HG03558 (cell line): ENCODE results near the gene GRAPL.
"Not testable (repeated sequence)": the region's sequence is repeated elsewhere in the genome, so short reads cannot be mapped to it uniquely, and the experiment has no call there.

Experiments used
- ATAC-seq: cut with Tn5 transposase; IDR thresholded peaks from one replicate; pipeline ENCODE4 v1.9.1; 2021; ENCODE audit warnings: moderate number of reproducible peaks; ENCODE audit not compliant: unreplicated experiment; ENCODE audit errors: extremely low read depth

GRAPL gene

GRCh38 chr17:19136138-19136537 lies 8.7 kb downstream of the GRAPL start:
- ATAC-seq, result not testable (repeated sequence)

DNA sequence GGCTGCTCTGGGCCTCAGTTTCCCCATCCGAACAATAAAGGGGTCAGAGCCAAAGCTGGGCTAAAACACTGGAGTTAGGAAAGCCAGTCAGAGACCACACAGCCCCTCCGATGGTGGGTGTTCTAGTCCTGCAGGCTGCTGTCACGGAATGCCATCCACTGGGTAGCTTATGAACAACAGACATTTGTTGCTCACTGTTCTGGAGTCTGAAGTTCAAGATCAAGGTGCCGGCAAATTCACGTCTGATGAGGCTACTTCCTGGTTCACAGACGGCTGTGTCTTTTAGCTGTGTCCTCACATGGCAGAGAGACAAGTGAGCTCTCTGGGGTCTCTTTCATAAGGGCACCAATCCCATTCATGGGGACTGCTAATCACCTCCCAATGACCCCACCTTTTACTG lies 9.2 kb downstream of the GRAPL start:
- not testable (repeated sequence) for ATAC-seq

- ATAC-seq, result not testable (repeated sequence)
Observed at GRCh38 chr17:19137959-19138358, 10.6 kb downstream of the GRAPL start.

- ATAC-seq, result not testable (repeated sequence)
Observed at GRCh38 chr17:19141366-19142155, 14.2 kb downstream of the GRAPL start.

DNA sequence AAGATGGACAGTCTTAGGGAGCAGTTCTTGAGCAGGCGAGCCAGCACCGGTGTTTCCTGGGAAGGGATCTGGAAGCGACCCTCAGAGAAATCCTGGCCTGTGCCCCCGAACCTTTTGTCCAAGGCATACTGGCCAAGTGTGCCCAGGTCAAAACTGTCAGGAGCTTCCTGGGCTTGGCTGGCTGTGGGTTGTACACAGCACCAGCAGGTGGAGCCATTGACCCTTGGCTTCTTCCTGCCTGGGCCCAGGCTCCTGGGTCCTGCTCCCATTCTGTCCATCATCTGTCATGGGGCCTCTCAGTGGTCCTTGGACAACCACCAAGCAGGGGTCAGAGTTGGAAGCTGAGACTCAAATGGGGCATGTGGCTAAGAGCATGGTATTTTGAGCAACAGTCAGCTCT lies 15.0 kb downstream of the GRAPL start:
- ATAC-seq, result not testable (repeated sequence)

DNA sequence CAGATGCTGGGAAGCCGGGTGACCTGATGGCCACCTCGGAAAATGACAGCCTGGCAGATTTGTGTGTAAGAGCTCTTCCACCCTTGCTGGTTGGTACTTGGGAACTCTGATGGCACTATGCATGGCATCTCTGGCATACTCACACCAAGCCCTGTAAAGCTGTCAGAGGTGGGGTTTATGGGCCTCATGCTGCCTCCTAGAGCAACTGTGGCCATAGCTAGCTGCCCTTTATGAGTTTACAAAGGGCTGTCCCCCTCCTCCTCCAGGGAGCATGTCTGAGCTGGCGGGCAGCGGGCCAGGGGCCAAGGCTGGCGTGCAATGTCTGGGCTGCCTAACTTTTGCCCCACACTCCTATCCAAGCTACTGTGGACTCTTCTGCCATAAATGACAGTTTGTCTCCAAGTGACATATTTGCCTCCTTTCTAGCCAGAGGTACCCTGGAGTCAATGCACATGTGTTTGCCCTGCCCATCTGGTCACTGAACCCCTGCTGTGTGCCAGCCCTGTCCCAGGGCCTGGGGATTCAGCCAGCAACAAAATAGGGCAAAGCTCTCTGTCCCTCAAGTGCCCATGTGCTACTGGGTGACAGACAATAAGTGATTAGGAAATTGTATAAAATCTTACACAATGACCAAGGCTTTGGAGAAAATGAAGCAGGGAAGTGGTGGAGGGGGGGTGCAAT lies 15.8 kb downstream of the GRAPL start:
- not testable (repeated sequence) for ATAC-seq

DNA sequence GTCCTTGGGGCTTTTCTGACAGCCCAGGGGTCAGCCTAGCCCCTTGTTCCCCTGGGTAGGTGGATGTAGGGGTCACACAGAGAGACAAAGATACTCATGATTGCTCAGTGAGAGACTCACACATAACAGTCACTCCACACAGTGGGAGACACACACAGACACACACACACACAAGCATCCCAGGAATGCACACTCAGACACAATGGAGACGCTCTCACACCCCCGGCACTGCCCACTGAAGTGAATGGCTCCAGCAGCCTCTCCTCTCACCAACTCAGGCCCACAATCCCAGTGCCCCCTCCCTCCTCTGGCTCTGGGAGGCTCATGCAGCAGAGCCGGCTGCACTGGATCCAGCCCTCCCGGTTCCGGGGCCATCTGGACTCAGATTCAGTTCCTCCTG lies 17.0 kb downstream of the GRAPL start:
- not testable (repeated sequence) for ATAC-seq

- not testable (repeated sequence) for ATAC-seq
Observed at GRCh38 chr17:19145471-19145870, 18.1 kb downstream of the GRAPL start.

DNA sequence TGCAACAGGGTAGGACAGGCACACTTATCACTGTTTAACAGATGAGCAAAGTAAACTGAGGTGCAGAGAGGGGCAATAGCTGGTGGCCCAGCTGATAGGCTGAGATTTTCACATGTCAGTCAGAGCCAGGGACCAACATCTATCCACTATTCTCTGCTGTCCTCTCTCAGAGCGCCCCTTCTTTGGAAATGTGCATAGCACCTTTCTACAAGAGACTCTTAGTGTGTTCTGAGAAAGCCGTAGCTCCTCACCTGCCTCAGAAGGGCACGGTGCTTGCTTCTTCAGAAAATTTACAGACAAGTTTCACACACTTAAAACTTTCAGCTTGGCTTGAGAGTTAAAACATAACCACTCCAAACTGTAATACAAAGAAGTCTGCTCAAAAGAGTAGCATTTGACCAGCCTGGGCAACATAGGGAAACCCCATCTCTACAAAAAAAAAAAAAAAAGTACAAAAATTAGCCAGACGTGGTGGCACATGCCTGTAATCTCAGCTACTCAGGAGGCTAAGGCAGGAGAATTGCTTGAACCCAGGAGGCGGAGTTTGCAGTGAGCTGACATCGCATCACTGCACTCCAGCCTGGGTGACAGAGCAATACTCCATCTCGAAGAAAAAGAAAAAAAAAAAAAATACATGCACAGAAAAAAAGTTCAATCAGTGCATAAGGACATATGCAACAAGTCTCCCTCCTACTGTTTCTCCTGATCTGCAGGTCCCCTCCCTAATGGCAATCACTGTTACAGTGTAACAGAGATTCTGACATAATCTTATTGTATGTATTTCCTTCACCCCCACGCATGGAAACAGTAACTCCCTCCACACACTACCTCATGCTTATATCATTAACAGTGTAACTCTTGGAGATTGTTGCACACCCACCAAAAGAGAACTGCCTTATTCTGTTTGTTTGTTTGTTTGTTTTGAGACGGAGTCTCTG lies 23.6 kb downstream of the GRAPL start:
- ATAC-seq, result not testable (repeated sequence)

DNA sequence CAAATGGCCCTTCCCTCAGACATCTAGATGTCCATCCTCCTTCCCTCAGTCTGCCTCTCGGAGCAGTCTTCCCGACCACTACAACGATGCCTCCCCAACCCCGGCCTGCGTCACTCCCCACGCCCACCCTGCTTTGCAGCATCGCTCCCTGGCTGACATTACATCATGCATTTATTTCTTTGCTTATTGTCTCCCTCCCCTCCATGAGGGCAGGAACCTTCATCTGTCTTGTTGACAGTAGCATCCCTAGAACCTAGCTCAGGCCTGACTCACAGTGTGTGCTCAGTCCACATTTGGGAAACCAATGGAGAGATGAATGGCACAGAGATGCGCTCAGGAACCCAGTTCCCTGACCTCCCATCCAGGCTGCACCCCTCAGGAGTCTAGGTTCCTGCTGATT lies 30.2 kb downstream of the GRAPL start:
- ATAC-seq, result not testable (repeated sequence)

DNA sequence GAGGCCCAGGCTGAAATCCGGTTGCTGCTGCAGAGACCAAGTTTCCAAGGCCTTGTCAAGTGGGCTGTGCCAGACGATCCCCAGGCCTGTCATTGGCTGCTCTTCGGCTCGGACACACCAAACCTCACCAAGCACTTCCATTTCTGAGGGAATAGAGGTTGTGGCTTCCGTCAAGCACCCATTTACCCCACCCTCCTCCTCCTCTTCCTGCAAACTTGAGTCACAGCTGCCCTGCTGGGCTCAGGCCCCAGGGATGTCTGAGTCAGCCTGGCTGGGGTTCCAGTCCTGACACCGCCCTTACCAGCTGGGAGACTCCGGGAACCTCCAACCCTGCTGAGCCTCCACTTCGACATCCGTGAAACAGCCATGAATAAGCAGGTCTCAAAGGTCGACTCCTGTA lies 31.1 kb downstream of the GRAPL start:
- ATAC-seq, result not testable (repeated sequence)

DNA sequence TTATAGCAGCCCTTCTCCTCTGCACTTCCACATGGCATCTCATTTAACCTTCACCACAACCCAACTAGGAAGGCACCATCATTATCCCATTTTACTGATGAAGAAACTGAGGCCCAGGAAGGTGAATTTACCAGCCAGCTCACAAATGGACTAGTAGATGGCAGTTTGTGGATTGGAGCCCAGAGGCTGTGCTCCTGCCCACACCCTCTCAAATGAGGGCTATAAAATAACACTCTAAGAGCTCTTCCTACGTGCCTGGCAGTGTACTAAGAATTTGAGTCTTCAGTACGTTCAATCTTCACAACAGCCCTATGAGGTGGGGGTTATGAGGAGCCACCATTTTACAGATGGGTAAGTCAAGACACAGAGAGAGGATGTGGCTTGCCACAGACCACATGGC lies 31.5 kb downstream of the GRAPL start:
- ATAC-seq, result not testable (repeated sequence)

DNA sequence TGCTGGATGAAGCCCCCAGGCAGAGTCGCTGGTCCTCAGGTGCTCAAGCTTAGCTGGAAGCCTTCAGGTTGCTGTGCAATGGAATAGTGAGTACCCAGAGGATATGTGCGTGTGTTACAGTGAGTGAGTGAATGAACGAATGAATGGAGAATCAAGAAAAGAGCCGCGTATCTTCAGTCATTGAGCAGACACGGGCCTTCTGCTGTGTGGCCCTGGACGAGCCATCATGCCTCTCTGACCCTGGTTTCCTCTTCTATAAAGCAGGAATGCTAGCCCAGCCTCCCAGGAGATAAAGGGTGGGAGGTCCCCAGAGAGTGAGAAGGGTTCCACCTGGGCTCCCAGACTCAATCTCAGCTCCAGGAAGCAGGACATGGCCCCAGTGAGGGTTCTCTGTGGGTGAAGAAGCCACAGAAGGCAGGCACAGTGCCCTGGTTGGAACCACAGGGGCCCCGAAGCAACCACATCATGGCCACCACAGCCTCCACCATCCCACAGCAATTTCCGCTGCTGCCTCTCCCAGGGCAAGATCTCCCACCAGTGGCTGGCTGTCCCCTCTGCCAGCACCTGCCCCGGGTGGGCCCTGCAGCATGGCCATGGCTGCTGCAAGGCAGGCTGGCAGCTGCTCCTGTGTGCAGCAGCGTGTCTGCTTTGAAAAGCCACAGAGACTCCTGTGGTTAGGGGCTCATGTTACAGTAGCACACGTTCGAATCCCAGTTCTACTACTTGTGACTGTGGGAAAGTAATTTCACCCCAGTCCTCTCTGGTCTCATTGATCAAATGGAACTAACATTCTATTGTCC lies 34.1 kb downstream of the GRAPL start:
- ATAC-seq, result not testable (repeated sequence)

DNA sequence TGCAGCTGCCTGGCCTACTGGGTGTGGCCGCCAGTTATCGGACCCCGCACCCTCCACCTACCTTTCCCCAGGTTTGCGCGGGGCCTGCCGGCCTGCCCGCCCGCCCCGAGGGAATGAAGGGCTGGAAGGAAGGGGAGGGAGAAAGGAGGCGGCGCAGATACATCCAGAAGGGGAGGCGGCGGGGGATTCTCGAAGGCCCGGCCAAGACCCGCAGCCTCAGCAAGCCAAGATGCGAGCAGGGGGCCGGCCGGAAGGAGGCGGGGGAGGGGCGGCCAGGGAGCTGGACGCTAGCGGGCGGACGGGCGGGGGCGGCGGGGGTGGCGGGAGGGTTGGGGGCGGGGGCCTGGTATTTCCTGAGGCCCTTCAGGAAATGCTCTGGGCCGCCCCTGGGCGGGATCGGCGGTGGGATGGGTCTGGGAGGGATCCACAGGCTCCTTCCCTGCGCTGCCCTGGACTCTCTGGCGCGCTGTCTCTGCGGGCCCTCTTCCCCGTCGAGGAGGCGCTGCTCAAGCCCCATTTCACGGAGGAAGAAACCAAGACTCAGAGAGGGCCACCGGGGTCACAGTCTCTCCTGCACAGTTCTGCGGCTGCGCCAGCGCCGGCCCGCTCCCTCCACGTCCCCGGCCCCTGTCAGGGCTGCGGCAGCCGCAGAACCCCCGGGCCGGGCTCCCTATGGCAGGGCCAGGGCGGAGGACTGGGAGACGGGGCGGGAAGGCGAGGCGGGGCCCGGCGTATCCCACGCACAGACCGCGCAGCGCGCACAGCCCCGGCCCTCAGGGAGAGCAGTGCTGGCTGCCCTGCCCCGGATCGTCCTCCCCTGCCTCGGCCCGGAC lies 35.2 kb downstream of the GRAPL start:
- ATAC-seq, result not testable (repeated sequence)

DNA sequence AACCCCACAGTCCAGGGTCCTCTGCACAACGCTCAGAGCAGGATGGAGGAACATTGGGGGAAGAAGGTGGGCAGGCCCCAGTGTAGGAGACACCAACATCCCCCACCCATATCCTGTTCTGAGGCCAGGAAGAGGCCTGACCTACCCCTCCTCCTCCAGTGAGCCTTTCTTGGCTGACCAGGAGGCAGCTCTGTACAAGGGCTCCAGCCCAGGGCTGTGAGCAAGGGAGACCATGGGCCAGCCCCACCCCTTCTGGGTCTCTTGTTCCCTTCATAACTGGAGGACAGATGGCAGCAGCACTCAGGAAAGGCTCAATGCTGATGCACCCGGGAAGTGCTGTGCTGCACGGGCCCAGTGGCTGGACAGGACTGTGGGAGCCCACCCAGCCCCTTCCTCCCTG lies 47.0 kb downstream of the GRAPL start:
- not testable (repeated sequence) for ATAC-seq

DNA sequence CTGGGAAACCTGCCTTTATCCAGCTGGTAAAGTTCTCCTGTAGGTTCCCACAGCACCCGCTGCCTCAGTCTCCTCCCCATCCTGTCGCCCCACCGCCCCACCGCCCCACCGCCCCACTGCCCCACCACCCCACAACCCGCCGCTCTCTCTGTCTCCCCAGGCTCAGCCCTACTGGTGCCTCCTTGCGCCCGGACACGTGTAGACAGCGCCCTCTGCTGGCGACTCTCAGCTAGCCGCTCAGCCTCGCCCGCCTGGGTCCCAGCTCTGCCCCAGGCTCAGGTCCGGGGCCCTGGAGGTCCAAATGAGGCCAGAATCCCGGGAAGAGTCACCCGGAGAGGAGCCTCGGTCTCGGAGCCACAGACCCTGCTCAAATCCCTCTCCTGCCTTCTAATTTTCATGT lies 48.0 kb downstream of the GRAPL start:
- ATAC-seq, result not testable (repeated sequence)

- ATAC-seq, result not testable (repeated sequence)
Observed at GRCh38 chr17:19181040-19181875, 53.9 kb downstream of the GRAPL start.
